ENCODE results near the gene ACVR1B.

DNA sequence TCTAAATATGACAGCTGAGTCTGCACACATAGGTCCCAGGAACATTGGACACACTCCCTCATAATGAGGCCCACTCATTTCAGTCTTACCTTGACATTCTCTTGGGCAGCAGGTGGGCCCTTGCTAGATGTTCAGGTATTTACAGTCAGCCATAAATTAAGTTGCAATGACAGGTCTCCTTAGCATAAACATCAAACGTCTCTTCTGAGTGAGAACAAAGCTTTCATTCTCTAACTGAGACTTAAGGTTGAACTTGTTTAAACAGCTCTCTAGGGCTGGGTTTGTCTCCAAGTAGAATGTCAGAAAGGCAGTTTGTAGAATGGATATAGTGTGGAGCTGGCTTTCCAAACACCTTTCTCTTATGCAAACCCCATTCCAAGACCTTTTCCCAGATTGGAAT, 10.3 kb downstream of the ACVR1B start:
- no peak for TF ChIP-seq POLR2A (IDR thresholded peaks at IDR 0.05; ENCODE audit: extremely low read depth, insufficient read length)
- TF ChIP-seq, protein P1, sequence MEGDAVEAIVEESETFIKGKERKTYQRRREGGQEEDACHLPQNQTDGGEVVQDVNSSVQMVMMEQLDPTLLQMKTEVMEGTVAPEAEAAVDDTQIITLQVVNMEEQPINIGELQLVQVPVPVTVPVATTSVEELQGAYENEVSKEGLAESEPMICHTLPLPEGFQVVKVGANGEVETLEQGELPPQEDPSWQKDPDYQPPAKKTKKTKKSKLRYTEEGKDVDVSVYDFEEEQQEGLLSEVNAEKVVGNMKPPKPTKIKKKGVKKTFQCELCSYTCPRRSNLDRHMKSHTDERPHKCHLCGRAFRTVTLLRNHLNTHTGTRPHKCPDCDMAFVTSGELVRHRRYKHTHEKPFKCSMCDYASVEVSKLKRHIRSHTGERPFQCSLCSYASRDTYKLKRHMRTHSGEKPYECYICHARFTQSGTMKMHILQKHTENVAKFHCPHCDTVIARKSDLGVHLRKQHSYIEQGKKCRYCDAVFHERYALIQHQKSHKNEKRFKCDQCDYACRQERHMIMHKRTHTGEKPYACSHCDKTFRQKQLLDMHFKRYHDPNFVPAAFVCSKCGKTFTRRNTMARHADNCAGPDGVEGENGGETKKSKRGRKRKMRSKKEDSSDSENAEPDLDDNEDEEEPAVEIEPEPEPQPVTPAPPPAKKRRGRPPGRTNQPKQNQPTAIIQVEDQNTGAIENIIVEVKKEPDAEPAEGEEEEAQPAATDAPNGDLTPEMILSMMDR (IDR thresholded peaks at IDR 0.05; ENCODE audit: low read depth, low read length), result no peak
